H54 (cell line): ENCODE results near the gene STX1B.
A peak's percentile ranks its signal among the peaks of the same experiment; 100 is the strongest.

Experiments
- DNase-seq: peaks from one replicate; pipeline ENCODE4 v3.0.0; 2011; ENCODE audit warnings: low spot score, mixed read lengths; ENCODE audit not compliant: insufficient read length
- FAIRE-seq: peaks from 3 replicates; lab custom pipeline; 2011; peaks lifted over from hg19 to GRCh38; lab: Jason Lieb, UNC
- POLR2A ChIP-seq: IDR thresholded peaks from 2 replicates; pipeline ENCODE4 v1.6.1; 2011; ENCODE audit warnings: low read depth, mild to moderate bottlenecking, low read length

STX1B gene

GRCh38 chr16:30967795-30968194 is 42.6 kb downstream of the STX1B start:
- no peak for TF ChIP-seq POLR2A
- FAIRE-seq (no peak), DNase-seq (no peak)

- no peak for FAIRE-seq
- no peak for DNase-seq
- TF ChIP-seq POLR2A: no peak
Observed at GRCh38 chr16:30966033-30966619, 44.3 kb downstream of the STX1B start.

- TF ChIP-seq POLR2A: no peak
- FAIRE-seq: no peak
- no peak for DNase-seq
Observed at GRCh38 chr16:30965436-30965835, 45.0 kb downstream of the STX1B start.

GRCh38 chr16:30964574-30965226 is 45.7 kb downstream of the STX1B start:
- FAIRE-seq (no peak), DNase-seq (no peak)
- no peak for TF ChIP-seq POLR2A

GRCh38 chr16:30963925-30964511 is 46.4 kb downstream of the STX1B start:
- FAIRE-seq (no peak), DNase-seq (no peak)
- no peak for TF ChIP-seq POLR2A

GRCh38 chr16:30961384-30961783 is 49.1 kb downstream of the STX1B start:
- TF ChIP-seq POLR2A: no peak
- DNase-seq: no peak
- FAIRE-seq: no peak

GRCh38 chr16:30958175-30959079 is 52.0 kb downstream of the STX1B start:
- TF ChIP-seq POLR2A: no peak
- DNase-seq (peak; percentile 78), FAIRE-seq (no peak)

- DNase-seq (peak; percentile 91), FAIRE-seq (no peak)
- TF ChIP-seq POLR2A: peak; percentile 50
Observed at GRCh38 chr16:30957456-30958174, 52.8 kb downstream of the STX1B start, which contains the start of gene SETD1A. Gene SETD1A (plus strand): TSS chr16:30957754. CDS start chr16:30958732, 978 bp downstream.

- FAIRE-seq (peak; percentile 36), DNase-seq (peak; percentile 91)
- peak; percentile 18; the same call in 1 of the 2 replicates for TF ChIP-seq POLR2A
Observed at GRCh38 chr16:30956601-30957455, 53.6 kb downstream of the STX1B start.

GRCh38 chr16:30954993-30955392 is 55.4 kb downstream of the STX1B start:
- no peak for FAIRE-seq
- no peak for TF ChIP-seq POLR2A
- no peak for DNase-seq

GRCh38 chr16:30953511-30954124 is 56.8 kb downstream of the STX1B start:
- no peak for TF ChIP-seq POLR2A
- FAIRE-seq (no peak), DNase-seq (no peak)

- TF ChIP-seq POLR2A: no peak
- no peak for DNase-seq
- FAIRE-seq: no peak
Observed at GRCh38 chr16:30953111-30953510, 57.3 kb downstream of the STX1B start.

GRCh38 chr16:30951750-30952149 is 58.7 kb downstream of the STX1B start:
- DNase-seq (no peak), FAIRE-seq (no peak)
- no peak for TF ChIP-seq POLR2A
